ENCODE data around the gene DCXR.
"Not testable (repeated sequence)": the region's sequence is repeated elsewhere in the genome, so short reads cannot be mapped to it uniquely, and the experiment has no call there.

DCXR gene

GRCh38 chr17:82054351-82055022 lies 17.0 kb upstream of the DCXR start:
- no peak for DNase-seq

DNA sequence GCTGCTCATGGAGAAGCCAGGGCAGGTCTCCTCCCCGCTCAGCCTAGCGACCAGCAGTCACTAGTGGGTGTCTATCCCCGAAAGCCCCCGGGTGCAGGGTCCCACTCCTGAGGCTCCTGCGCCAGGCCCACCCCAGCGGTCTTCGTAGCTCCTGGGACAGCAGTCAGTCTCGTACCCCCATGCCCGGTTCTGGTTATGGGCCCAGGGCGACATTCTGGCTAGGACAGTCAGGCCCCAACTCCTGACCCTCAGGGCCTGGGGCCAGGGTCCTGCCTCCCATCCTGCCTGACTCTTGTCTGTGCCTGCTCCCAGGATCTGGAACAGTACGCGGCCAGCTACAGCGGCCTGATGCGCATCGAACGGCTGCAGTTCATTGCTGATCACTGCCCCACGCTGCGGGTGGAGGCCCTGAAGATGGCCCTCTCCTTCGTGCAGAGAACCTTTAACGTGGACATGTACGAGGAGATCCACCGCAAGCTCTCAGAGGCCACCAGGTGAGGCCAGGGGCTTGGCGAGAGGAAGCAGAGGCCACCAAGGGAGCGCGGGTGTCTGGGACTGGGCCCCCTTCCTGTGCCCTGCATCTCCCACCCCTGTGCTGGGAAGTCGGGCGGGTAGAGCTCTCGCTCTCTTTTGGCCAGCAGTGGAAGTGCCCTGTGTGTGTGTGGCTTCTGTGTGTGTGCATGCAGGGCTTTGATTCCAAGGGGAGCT lies 16.2 kb upstream of the DCXR start:
- DNase-seq, result no peak

- no peak for DNase-seq
These were observed 15.6 kb upstream of the DCXR start for GRCh38 chr17:82053130-82053529.

DNA sequence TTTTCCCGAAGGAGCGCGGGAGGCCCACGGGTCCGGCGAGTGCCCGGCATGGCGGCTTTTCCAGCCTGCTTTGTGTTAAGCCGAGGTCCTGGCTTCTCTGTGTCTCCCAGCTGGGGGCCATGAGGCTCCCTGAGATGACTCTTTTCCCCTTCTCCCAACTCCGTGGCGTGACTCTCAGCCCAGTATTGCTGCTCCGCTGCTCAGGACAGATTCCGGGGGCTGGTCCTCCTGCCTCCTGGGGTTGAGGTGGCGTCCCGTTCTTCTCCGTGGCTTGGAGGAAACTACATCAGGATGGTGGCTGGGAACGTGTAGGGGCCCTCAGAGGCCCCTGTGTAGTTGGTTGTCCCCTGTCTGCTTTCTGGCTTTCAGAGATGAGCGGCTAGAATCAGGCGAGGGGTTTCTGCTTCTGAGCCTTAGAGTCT lies 15.2 kb upstream of the DCXR start:
- DNase-seq, result no peak

- DNase-seq, result peak; percentile 33
These were observed 14.5 kb upstream of the DCXR start, which contains the start of the genes GPS1 and RFNG for GRCh38 chr17:82051776-82052637. GPS1 (plus strand) TSS chr17:82051898; CDS start chr17:82051932, 34 bp downstream. RFNG (minus strand) TSS chr17:82051811; CDS start chr17:82051766, 45 bp downstream.

DNA sequence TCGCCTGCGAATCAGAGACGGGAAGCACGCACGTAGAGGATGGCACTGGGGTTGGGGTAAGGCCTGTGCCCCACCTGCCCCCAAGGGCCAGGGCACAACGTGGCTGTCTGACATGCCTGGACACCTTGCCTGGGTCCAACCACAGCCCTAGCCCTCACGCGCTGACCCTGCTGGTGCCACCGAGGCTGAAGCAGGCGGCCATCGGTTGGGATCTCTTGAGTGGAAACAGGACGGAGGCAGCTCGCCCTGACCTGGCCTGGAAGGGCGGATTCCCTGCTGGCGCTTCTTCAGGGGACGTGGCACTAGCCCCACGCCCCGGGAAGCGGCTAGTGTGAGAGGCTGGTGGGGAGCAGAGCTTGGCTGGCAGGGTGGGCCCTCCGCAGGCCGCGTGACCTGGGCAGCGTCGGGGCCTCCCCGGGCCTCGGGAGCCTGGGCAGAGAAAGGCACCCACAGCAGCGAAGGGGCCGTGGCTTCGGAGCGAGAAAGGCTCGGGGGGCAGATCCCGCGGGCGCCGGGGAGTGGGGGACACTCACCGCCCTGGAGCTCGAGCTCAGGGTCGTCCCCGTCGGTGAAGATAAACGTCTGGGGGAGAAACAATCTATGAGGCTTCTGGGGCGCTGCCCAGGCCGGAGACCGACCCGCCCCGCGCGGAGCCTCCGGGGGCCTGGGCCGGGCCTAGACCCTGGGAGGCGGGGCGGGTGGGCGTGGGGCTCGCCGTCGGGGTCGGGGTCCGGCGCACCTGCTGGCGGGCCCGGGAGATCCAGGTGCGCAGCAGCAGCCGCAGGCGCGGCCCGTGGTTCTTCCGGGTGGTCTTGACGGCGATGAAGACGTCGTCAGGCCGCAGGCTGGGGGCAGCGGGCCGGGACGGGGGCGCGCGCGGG lies 13.5 kb upstream of the DCXR start:
- DNase-seq, result no peak

GRCh38 chr17:82050152-82050760 lies 12.8 kb upstream of the DCXR start:
- DNase-seq, result no peak

- no peak for DNase-seq
These were observed 12.0 kb upstream of the DCXR start for GRCh38 chr17:82049521-82049971.

DNA sequence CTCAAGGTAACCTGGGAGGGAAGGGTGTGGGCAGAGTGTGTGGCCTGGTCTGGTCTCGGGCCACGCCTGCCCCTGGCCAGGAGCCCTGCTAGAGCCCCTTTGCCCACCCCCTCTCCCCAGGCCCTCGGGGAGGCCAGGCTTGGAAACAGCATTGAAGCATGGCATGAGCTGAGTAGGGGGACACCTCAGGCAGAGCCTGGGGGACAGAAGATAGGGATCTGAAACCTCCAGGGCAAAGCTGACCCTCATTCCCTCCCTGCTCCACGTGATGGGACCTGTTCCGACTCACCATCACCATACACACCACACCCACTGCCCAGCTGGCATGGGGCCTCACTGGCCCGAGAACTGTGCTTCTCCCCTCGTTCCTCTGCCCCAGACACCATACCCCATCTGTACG lies 11.6 kb upstream of the DCXR start:
- no peak for DNase-seq

- DNase-seq, result no peak
These were observed 11.1 kb upstream of the DCXR start for GRCh38 chr17:82048571-82048971.

DNA sequence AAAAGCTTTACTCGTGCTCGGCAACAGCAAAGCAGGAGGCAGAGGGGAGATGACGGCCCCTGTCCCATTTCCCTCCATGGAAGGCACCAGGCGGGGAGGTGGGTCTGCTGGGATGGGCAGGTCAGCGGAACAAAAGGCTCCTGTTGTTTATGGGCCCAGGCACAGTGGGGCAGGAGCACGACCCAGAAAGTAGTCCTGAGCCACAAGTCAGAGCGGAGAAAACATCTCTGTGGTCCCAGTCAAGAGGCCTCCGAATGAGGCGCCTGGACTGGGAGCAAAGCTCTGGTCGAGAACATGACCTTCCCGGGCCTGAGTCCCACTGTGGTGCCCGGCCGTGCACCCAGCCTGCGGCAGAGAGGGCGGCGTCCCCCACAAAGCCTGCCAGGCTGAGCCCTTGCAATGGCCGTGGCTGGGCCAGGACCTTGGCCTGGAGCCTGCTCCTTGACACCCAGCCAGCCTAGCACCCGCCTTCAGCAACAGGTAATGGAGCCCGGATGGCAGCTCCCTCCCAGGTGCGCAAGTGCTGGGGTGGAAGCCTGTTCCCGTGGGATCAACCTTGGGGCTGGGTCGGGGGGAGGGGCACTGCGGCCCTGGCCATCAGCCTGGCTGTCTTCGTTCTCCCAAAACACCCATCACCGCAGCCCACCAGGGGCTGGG lies 10.5 kb upstream of the DCXR start:
- DNase-seq, result no peak

DNA sequence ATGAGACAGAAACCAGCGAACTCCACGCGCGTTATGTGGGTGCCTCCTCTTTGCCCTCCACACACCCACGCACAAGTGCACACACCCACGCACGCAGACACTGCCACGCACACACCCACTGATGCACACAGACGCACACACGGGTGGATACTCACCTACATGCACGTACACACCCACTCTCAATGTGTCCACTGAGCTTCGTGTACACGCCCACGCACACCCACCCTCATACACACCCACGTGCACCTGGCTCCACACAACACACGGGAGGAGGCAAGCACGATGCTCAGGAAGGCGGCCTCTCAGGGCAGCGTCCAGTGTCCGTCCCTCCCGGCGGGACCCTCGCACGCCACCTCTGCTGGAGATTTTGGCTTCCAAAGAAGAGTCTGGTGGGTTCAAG lies 9.9 kb upstream of the DCXR start:
- no peak for DNase-seq

DNA sequence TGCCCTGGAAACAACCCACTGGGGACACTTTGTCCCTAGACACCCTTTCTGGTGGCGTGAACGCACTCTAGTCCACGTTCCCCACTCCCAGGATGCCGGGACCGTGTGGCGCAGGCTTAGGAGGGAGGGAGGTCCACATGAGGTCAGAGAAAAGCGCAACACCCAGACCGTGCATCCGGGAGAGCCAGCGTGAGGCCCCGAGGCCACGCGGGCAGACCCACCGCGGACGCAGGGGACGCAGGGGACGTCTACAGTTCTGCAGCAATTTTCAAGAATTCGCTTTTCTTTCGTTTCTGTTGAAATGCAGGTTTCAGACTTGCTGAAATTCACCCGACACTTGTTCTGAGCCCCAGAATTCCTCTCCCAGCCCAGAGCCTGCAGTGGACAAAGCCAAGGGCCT lies 9.4 kb upstream of the DCXR start:
- no peak for DNase-seq

DNA sequence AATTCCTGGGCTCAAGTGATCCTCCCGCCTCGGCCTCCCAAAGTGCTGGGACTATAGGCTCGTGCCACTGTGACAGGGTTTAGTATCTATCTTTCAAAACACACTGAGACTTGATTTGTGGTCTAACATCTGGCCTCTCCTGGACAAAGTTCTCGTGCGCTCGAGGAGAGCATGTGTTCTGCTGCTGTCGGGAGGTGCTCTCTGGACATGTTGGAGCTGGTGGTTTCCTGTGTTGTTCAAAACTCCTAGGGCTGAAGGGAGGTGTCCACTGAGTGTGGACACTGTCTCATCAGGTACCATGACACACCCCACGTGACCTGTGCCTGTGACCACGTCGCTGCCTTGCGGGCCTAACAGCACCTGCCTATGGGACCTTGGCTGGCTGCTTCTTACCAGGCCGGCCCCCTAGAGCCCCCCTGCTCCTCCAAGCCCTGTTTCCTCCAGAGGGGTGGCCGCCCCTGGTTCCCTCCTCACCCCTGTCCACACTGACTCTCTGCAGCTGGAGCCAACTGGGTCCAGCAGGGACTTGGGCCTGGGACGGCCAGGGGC lies 8.5 kb upstream of the DCXR start:
- DNase-seq, result no peak

- no peak for DNase-seq
These were observed 6.0 kb upstream of the DCXR start for GRCh38 chr17:82043507-82043906.

DNA sequence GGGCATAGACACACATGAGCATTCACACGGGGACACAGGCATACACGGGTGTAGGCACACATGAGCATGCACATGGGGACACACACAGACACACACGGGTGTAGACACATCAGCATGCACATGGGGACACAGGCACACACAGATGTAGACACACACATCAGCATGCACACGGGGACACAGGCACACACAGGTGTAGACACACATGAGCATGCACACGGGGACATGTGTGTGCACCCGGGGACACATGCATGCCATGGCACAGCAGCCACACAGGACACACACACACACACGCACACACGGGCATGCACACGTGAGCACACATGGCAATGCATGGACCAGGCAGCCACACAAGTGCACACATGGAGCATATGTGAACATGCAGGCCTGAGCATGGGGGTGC lies 5.2 kb upstream of the DCXR start:
- DNase-seq, result no peak

DNA sequence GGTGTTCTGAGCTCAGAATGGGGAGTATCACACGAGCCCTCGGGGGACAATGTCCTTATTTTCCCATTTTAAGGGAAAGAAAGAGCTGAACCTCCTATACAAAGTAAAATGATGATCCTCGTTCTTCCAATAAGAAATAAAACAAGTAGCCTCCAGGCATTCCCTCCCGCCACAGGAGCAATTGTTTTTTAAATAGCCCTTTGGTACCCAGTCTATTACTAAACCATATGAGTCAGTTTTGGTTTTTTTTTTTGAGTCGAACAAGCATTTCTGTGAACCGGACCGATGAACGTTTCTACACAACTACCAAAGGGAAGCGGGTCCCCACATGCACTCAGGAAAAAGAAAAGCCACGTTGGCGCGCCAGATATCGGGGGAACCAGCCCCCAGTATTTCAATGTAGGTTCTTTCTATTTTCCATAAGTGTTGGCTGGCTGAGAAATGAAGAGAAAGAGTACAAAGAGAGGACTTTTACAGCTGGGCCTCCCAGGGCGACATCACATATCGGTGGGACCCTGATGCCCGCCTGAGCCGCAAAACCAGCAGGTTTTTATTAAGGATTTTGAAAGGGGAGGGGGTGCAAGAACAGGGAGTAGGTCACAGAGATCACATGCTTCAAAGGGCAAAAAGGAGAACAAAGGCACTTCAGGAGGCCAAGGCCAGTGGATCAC lies 3.8 kb upstream of the DCXR start:
- DNase-seq, result no peak

GRCh38 chr17:82039695-82040299 lies 2.3 kb upstream of the DCXR start:
- DNase-seq, result no peak

- DNase-seq, result not testable (repeated sequence)
These were observed 1.4 kb upstream of the DCXR start for GRCh38 chr17:82038796-82039409.

DNA sequence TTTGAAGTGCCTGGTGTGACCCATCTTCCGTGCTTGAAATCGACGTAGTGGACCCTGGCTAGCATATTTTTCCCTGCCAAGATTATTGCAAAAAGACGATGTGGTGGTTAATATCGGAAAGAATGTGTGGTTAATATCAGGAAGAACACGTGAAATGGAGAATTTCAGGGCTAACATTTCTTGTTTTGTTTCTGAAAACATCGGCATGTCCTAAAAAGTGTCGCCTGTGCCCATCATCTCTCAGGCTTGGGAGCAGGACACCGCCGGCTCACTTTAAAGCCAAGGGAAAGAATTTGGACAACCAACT lies 345 bp upstream of the DCXR start:
- DNase-seq, result no peak

Measured in fibroblast of upper back skin (primary cell).